Measurements from ENCODE around the gene CYREN. TPM values are rescaled to one million over a fixed set of nuclear protein-coding genes. Genes with fewer than 3 reads are reported as not detected.

CYREN gene
- total and polyA plus RNA-seq, 2 of the 13 experiments (the other 11 are each of a cell fraction or from before 2014, with no cell fraction given): 20.7 to 60.7 TPM

DNA sequence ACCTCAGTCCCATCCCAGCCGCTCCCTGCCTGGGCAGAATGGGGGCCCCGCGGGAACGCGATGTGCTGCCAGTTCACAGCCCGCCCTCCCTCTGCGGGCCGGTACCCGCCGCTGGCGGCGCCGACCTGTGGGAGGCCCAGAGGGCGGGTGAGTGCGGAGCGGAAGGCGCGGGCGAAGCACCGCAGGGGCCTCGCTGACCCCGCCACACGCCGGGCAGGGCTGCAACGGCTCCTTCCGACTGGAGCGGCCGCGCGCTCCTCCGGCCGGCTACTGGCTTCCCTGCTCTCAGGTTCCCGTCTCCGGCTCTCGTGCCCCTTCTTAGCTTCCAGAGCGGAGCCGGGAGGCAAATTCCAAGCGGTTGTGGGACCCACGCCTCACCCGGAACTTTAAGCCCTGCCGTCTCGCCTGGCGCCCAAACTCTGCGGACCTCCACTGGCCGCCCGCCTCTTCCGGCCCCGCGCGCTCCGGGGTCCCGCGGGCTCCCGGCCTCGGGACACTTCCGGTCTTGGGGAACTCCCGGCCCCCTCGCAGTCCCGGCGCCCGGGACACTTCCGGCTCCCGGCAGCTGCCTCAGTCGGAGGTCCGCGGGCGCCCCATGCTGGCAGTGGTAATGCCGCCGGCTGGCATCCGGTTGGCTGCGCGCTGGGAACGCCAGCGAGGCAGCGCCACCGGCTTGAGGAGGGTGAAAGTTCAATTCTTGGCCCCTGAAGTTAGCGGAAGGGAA is at the start of gene CYREN (continued):
- TF ChIP-seq, protein P1, sequence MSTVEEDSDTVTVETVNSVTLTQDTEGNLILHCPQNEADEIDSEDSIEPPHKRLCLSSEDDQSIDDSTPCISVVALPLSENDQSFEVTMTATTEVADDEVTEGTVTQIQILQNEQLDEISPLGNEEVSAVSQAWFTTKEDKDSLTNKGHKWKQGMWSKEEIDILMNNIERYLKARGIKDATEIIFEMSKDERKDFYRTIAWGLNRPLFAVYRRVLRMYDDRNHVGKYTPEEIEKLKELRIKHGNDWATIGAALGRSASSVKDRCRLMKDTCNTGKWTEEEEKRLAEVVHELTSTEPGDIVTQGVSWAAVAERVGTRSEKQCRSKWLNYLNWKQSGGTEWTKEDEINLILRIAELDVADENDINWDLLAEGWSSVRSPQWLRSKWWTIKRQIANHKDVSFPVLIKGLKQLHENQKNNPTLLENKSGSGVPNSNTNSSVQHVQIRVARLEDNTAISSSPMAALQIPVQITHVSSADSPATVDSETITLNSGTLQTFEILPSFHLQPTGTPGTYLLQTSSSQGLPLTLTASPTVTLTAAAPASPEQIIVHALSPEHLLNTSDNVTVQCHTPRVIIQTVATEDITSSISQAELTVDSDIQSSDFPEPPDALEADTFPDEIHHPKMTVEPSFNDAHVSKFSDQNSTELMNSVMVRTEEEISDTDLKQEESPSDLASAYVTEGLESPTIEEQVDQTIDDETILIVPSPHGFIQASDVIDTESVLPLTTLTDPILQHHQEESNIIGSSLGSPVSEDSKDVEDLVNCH (CRISPR knock-in tag; IDR thresholded peaks at IDR 0.05): 0 out of 2 replicates have a peak, but pooled peaks have one; percentile 14
- TF ChIP-seq FOXK1 (CRISPR knock-in tag; IDR thresholded peaks at IDR 0.05; ENCODE audit: borderline replicate concordance, low read depth) (peak; percentile 68; the same call in 1 of the 2 replicates), ERF (CRISPR knock-in tag; IDR thresholded peaks at IDR 0.05) (peak; percentile 85; the same call in 1 of the 2 replicates), ZNF343 (CRISPR knock-in tag; IDR thresholded peaks at IDR 0.05) (peak; percentile 50), NFYB (CRISPR knock-in tag; IDR thresholded peaks at IDR 0.05) (peak; percentile 37; the same call in 1 of the 2 replicates), RFXANK (CRISPR knock-in tag; IDR thresholded peaks at IDR 0.05) (no peak), GZF1 (CRISPR knock-in tag; IDR thresholded peaks at IDR 0.05) (no peak)
- TF ChIP-seq, protein P2, sequence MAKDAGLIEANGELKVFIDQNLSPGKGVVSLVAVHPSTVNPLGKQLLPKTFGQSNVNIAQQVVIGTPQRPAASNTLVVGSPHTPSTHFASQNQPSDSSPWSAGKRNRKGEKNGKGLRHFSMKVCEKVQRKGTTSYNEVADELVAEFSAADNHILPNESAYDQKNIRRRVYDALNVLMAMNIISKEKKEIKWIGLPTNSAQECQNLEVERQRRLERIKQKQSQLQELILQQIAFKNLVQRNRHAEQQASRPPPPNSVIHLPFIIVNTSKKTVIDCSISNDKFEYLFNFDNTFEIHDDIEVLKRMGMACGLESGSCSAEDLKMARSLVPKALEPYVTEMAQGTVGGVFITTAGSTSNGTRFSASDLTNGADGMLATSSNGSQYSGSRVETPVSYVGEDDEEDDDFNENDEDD (CRISPR knock-in tag; IDR thresholded peaks at IDR 0.05; ENCODE audit: borderline replicate concordance): peak; percentile 60; the same call in 1 of the 2 replicates
- TF ChIP-seq, protein P3, sequence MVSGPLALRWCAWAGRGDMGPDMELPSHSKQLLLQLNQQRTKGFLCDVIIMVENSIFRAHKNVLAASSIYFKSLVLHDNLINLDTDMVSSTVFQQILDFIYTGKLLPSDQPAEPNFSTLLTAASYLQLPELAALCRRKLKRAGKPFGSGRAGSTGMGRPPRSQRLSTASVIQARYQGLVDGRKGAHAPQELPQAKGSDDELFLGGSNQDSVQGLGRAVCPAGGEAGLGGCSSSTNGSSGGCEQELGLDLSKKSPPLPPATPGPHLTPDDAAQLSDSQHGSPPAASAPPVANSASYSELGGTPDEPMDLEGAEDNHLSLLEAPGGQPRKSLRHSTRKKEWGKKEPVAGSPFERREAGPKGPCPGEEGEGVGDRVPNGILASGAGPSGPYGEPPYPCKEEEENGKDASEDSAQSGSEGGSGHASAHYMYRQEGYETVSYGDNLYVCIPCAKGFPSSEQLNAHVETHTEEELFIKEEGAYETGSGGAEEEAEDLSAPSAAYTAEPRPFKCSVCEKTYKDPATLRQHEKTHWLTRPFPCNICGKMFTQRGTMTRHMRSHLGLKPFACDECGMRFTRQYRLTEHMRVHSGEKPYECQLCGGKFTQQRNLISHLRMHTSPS (CRISPR knock-in tag; IDR thresholded peaks at IDR 0.05; ENCODE audit: low read depth): peak; percentile 76; the same call in 1 of the 2 replicates
- TF ChIP-seq, protein P4, sequence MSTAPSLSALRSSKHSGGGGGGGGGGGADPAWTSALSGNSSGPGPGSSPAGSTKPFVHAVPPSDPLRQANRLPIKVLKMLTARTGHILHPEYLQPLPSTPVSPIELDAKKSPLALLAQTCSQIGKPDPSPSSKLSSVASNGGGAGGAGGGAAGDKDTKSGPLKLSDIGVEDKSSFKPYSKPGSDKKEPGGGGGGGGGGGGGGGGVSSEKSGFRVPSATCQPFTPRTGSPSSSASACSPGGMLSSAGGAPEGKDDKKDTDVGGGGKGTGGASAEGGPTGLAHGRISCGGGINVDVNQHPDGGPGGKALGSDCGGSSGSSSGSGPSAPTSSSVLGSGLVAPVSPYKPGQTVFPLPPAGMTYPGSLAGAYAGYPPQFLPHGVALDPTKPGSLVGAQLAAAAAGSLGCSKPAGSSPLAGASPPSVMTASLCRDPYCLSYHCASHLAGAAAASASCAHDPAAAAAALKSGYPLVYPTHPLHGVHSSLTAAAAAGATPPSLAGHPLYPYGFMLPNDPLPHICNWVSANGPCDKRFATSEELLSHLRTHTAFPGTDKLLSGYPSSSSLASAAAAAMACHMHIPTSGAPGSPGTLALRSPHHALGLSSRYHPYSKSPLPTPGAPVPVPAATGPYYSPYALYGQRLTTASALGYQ (CRISPR knock-in tag; IDR thresholded peaks at IDR 0.05): peak; percentile 66; the same call in 1 of the 2 replicates
- TF ChIP-seq, protein P5, sequence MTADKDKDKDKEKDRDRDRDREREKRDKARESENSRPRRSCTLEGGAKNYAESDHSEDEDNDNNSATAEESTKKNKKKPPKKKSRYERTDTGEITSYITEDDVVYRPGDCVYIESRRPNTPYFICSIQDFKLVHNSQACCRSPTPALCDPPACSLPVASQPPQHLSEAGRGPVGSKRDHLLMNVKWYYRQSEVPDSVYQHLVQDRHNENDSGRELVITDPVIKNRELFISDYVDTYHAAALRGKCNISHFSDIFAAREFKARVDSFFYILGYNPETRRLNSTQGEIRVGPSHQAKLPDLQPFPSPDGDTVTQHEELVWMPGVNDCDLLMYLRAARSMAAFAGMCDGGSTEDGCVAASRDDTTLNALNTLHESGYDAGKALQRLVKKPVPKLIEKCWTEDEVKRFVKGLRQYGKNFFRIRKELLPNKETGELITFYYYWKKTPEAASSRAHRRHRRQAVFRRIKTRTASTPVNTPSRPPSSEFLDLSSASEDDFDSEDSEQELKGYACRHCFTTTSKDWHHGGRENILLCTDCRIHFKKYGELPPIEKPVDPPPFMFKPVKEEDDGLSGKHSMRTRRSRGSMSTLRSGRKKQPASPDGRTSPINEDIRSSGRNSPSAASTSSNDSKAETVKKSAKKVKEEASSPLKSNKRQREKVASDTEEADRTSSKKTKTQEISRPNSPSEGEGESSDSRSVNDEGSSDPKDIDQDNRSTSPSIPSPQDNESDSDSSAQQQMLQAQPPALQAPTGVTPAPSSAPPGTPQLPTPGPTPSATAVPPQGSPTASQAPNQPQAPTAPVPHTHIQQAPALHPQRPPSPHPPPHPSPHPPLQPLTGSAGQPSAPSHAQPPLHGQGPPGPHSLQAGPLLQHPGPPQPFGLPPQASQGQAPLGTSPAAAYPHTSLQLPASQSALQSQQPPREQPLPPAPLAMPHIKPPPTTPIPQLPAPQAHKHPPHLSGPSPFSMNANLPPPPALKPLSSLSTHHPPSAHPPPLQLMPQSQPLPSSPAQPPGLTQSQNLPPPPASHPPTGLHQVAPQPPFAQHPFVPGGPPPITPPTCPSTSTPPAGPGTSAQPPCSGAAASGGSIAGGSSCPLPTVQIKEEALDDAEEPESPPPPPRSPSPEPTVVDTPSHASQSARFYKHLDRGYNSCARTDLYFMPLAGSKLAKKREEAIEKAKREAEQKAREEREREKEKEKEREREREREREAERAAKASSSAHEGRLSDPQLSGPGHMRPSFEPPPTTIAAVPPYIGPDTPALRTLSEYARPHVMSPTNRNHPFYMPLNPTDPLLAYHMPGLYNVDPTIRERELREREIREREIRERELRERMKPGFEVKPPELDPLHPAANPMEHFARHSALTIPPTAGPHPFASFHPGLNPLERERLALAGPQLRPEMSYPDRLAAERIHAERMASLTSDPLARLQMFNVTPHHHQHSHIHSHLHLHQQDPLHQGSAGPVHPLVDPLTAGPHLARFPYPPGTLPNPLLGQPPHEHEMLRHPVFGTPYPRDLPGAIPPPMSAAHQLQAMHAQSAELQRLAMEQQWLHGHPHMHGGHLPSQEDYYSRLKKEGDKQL (CRISPR knock-in tag; IDR thresholded peaks at IDR 0.05; ENCODE audit: low read depth): 0 out of 2 replicates have a peak, but pooled peaks have one; percentile 28
- TF ChIP-seq, protein P6, sequence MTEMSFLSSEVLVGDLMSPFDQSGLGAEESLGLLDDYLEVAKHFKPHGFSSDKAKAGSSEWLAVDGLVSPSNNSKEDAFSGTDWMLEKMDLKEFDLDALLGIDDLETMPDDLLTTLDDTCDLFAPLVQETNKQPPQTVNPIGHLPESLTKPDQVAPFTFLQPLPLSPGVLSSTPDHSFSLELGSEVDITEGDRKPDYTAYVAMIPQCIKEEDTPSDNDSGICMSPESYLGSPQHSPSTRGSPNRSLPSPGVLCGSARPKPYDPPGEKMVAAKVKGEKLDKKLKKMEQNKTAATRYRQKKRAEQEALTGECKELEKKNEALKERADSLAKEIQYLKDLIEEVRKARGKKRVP (CRISPR knock-in tag; IDR thresholded peaks at IDR 0.05): peak in 1 of 2 experiments; percentile 66; a peak in 2 of 4 replicates
- TF ChIP-seq, protein P7, sequence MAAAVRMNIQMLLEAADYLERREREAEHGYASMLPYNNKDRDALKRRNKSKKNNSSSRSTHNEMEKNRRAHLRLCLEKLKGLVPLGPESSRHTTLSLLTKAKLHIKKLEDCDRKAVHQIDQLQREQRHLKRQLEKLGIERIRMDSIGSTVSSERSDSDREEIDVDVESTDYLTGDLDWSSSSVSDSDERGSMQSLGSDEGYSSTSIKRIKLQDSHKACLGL (CRISPR knock-in tag; IDR thresholded peaks at IDR 0.05): peak; percentile 72
